NT2/D1 (cell line): ENCODE measurements around the gene CELF2.
"Not testable (repeated sequence)": the region's sequence is repeated elsewhere in the genome, so short reads cannot be mapped to it uniquely, and the experiment has no call there.

Source experiments
- SUZ12 ChIP-seq: IDR thresholded peaks from 2 replicates; pipeline ENCODE4 v1.6.1; 2011; ENCODE audit not compliant: insufficient read length, insufficient read depth; ENCODE audit errors: extremely low read depth
- YY1 ChIP-seq: IDR thresholded peaks from 2 replicates; pipeline ENCODE4 v1.6.1; 2011; ENCODE audit not compliant: insufficient read length, insufficient read depth
- ZNF274 ChIP-seq: IDR thresholded peaks from 2 replicates; pipeline ENCODE4 v1.6.1; 2011; ENCODE audit warnings: mild to moderate bottlenecking, low read depth, low read length

DNA sequence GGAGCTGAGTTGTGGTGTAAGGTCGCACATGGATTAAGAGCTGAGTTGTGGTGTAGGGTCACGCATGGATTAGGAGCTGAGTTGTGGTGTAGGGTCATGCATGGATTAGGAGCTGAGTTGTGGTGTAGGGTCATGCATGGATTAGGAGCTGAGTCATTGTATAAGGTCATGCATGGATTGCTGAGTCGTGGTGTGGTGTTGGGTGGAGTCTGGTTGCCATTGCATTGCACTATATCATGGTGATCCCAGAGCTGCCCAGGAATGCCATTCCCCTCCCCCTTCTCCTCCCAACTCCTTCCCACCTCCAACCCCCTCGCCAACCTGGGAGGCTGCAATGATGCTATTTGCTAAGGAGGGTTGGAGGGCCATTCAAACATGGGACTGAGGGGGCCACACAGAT lies 349.2 kb downstream of the CELF2 start:
- not testable (repeated sequence) for TF ChIP-seq YY1, ZNF274, SUZ12
